ENCODE measurements around the gene HSD17B12.

DNA sequence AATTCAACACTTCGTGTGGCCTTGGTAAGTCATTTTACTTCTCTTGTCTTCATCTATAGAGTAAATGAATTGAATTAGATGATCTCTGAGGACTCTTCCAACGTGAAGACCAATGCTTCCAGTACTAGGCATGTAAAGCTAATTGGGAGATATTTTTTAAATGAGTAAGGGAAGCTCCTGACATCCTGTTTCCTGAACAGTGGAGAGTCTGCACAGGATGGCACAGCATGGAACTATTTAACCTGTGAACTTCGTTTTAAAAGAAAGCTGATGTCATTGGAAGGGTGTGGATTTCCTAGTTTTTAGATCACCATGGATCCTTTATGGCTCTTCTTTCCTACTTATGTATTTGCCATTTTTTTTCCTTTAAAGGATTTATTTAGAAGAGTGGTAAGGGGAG is 48.4 kb upstream of the HSD17B12 start:
- TF ChIP-seq CTCF (IDR thresholded peaks at IDR 0.05) (no peak), POLR2AphosphoS5 (IDR thresholded peaks at IDR 0.05) (no peak)

Data from breast epithelium (tissue), 3 donors.